A549 (cell line): ENCODE measurements around the gene TSPAN33.

Experiments
- KDM1A ChIP-seq: fragments of 200-600 bp; sonication (generic); IDR thresholded peaks from 2 replicates; pipeline ENCODE4 v1.6.1; 2016; ENCODE audit warnings: low read depth, mild to moderate bottlenecking
- POLR2A ChIP-seq: IDR thresholded peaks from 2 replicates; pipeline ENCODE4 v1.6.1; 2012; ENCODE audit warnings: mild to moderate bottlenecking, low read length
- RAD21 ChIP-seq, 2 experiments: fragments of >200 bp in 1 of 2; sonication (Bioruptor Twin) in 1 of 2; formaldehyde crosslinking in 1 of 2; IDR thresholded peaks in 1 of 2; conservative IDR thresholded peaks in 1 of 2; 2 replicates in 1 of 2; 3 replicates in 1 of 2; pipeline ENCODE4 v1.6.1; 2012 to 2018; ENCODE audit warnings: inconsistent platforms in 1 of 2
- RNF2 ChIP-seq: fragments of 200-600 bp; sonication (generic); IDR thresholded peaks from 2 replicates; pipeline ENCODE4 v1.6.1; 2016; ENCODE audit warnings: low read depth, mild to moderate bottlenecking, antibody characterized with exemption, moderate library complexity, borderline replicate concordance
- TF ChIP-seq, protein P1 (sequence below): fragments of >200 bp; sonication (Bioruptor Twin); formaldehyde crosslinking; IDR thresholded peaks from 3 replicates; pipeline ENCODE4 v1.5.1; 2016
- TF ChIP-seq, protein P2 (sequence below): fragments of 450-650 bp; IDR thresholded peaks from 2 replicates; pipeline ENCODE4 v1.6.1; 2014; ENCODE audit warnings: antibody characterized with exemption

DNA sequence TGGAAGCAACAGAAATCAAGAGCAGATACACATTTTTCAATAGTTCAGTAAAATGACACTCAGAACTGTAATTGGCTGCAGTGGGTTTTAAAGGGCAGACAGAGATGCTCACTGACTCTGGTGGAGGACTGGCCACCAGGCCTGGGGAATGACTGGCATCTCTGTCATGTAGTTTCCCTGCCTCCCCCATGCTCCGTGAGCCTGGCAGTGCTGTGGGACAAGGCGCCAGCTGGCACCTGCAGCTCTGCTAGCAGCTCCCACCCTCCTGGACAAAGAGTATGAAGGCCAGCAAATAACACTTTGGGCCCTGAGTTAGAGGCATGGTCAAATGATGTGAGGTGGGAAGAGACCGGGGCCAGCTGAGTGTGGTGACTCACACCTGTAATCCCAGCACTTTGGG, 15.0 kb downstream of the TSPAN33 start:
- TF ChIP-seq, protein P1, sequence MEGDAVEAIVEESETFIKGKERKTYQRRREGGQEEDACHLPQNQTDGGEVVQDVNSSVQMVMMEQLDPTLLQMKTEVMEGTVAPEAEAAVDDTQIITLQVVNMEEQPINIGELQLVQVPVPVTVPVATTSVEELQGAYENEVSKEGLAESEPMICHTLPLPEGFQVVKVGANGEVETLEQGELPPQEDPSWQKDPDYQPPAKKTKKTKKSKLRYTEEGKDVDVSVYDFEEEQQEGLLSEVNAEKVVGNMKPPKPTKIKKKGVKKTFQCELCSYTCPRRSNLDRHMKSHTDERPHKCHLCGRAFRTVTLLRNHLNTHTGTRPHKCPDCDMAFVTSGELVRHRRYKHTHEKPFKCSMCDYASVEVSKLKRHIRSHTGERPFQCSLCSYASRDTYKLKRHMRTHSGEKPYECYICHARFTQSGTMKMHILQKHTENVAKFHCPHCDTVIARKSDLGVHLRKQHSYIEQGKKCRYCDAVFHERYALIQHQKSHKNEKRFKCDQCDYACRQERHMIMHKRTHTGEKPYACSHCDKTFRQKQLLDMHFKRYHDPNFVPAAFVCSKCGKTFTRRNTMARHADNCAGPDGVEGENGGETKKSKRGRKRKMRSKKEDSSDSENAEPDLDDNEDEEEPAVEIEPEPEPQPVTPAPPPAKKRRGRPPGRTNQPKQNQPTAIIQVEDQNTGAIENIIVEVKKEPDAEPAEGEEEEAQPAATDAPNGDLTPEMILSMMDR, result no peak
- TF ChIP-seq KDM1A, result no peak
- TF ChIP-seq RNF2, result no peak
- TF ChIP-seq RAD21 (conservative IDR thresholded peaks at IDR 0.05 in 1 of 2, IDR thresholded peaks at IDR 0.05 in 1 of 2), result no peak
- TF ChIP-seq, protein P2, sequence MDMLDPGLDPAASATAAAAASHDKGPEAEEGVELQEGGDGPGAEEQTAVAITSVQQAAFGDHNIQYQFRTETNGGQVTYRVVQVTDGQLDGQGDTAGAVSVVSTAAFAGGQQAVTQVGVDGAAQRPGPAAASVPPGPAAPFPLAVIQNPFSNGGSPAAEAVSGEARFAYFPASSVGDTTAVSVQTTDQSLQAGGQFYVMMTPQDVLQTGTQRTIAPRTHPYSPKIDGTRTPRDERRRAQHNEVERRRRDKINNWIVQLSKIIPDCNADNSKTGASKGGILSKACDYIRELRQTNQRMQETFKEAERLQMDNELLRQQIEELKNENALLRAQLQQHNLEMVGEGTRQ, result no peak
- TF ChIP-seq POLR2A, result no peak
